SU-DHL-6 (cell line): ENCODE data around the gene NRAP.

Source experiments
- H2AFZ ChIP-seq: fragments of 200-600 bp; sonication (generic); 2 replicates; pipeline ENCODE4 v1.6.1; 2014; ENCODE audit warnings: low read depth, mild to moderate bottlenecking, moderate library complexity, mixed read lengths, antibody characterized with exemption, low read length; ENCODE audit not compliant: severe bottlenecking
- H3F3A ChIP-seq: fragments of 200-600 bp; shearing (Covaris generic); 2 replicates; pipeline ENCODE4 v1.6.0; 2016; ENCODE audit warnings: antibody characterized with exemption, mild to moderate bottlenecking; ENCODE audit not compliant: insufficient read depth
- H3K27ac ChIP-seq: fragments of 200-600 bp; sonication (generic); 2 replicates; pipeline ENCODE4 v1.5.1; 2016; ENCODE audit warnings: low read depth, mild to moderate bottlenecking, low read length, moderate library complexity, mixed read lengths
- H3K27me3 ChIP-seq: fragments of 200-600 bp; sonication (generic), shearing (Covaris generic); 2 replicates; pipeline ENCODE4 v1.6.0; 2014; ENCODE audit warnings: mild to moderate bottlenecking, low read length
- H3K36me3 ChIP-seq: fragments of 200-600 bp; sonication (generic); 2 replicates; pipeline ENCODE4 v1.6.1; 2014; ENCODE audit warnings: mild to moderate bottlenecking, low read length, mixed read lengths
- H3K4me2 ChIP-seq: fragments of 300-600, 200-600 bp; shearing (Covaris generic), sonication (generic); 2 replicates; pipeline ENCODE4 v1.6.0; 2014; ENCODE audit warnings: low read length, low read depth, mild to moderate bottlenecking; ENCODE audit not compliant: poor library complexity, severe bottlenecking
- H3K4me3 ChIP-seq: fragments of 200-600 bp; sonication (generic); 2 replicates; pipeline ENCODE4 v1.5.1; 2014; ENCODE audit warnings: antibody characterized with exemption, low read length, mild to moderate bottlenecking, mixed read lengths; ENCODE audit not compliant: insufficient read depth, poor library complexity, severe bottlenecking
- H3K79me2 ChIP-seq: fragments of 200-600 bp; sonication (generic); 2 replicates; pipeline ENCODE4 v1.6.1; 2014; ENCODE audit warnings: mild to moderate bottlenecking, low read length, moderate library complexity; ENCODE audit not compliant: insufficient read depth
- H3K9ac ChIP-seq: fragments of 200-600 bp; sonication (generic); 2 replicates; pipeline ENCODE4 v1.7.0; 2014; ENCODE audit warnings: mild to moderate bottlenecking, low read length
- H3K9me2 ChIP-seq: fragments of 200-600 bp; sonication (generic); replicated peaks from 2 replicates; pipeline ENCODE4 v1.6.1; 2014; ENCODE audit warnings: low read length; ENCODE audit not compliant: insufficient read depth
- H3K9me3 ChIP-seq: fragments of 200-600 bp; sonication (generic); 2 replicates; pipeline ENCODE4 v1.6.1; 2014; ENCODE audit warnings: low read length, mixed read lengths; ENCODE audit not compliant: insufficient read depth
- H4K20me1 ChIP-seq: fragments of 200-600 bp; sonication (generic); 2 replicates; pipeline ENCODE4 v1.6.1; 2014; ENCODE audit warnings: low read depth, mild to moderate bottlenecking, antibody characterized with exemption, low read length, moderate library complexity, mixed read lengths
- EZH2phosphoT487 ChIP-seq: fragments of 200-600 bp; sonication (generic), shearing (Covaris generic); conservative IDR thresholded peaks from 2 replicates; pipeline ENCODE4 v1.6.1; 2018; ENCODE audit warnings: mild to moderate bottlenecking, antibody characterized with exemption, low read length, moderate library complexity, mixed read lengths
- TF ChIP-seq, protein P1 (sequence below): fragments of 200-600 bp; sonication (generic); IDR thresholded peaks from one replicate; pipeline ENCODE4 v1.5.1; 2017; ENCODE audit warnings: antibody characterized with exemption, mild to moderate bottlenecking, low read length, moderate library complexity; ENCODE audit not compliant: insufficient read depth, poor library complexity, severe bottlenecking

The NRAP gene

DNA sequence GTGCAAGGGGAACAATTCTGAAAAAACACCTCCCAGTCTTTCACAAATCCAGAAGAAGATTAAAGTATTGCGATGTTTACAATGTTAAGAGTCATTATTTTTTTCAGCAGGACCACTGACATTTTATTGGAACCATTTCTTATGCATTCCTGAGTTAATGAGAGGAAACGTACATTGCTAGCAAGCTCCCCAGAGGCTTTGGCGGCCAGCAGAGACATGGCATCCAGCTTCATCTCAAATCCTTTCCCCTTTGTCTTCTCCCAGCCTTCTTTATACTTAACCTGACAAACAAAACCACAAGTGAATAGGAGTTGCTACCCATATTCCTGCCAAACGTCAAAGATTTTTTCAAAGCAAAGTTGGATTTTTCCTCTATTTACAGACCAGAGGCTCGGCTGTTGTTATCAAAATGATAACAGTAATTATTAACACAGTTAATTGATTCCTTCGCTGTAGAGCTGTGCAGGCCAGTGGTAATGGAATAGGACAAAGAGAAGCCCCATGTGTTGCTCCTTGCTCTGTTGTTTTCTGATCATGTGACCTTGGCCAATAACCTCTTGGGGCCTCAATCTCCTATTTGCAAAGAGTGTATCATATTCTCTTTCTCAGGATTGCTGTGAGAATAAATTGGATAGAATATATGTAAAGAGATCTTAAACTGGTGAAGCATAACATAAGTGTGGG, 32.0 kb downstream of the NRAP start:
- TF ChIP-seq, protein P1, sequence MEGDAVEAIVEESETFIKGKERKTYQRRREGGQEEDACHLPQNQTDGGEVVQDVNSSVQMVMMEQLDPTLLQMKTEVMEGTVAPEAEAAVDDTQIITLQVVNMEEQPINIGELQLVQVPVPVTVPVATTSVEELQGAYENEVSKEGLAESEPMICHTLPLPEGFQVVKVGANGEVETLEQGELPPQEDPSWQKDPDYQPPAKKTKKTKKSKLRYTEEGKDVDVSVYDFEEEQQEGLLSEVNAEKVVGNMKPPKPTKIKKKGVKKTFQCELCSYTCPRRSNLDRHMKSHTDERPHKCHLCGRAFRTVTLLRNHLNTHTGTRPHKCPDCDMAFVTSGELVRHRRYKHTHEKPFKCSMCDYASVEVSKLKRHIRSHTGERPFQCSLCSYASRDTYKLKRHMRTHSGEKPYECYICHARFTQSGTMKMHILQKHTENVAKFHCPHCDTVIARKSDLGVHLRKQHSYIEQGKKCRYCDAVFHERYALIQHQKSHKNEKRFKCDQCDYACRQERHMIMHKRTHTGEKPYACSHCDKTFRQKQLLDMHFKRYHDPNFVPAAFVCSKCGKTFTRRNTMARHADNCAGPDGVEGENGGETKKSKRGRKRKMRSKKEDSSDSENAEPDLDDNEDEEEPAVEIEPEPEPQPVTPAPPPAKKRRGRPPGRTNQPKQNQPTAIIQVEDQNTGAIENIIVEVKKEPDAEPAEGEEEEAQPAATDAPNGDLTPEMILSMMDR = no peak
- TF ChIP-seq EZH2phosphoT487 = no peak
- no peaks in the 10 kb centered on the region for H3K9me2 ChIP-seq

DNA sequence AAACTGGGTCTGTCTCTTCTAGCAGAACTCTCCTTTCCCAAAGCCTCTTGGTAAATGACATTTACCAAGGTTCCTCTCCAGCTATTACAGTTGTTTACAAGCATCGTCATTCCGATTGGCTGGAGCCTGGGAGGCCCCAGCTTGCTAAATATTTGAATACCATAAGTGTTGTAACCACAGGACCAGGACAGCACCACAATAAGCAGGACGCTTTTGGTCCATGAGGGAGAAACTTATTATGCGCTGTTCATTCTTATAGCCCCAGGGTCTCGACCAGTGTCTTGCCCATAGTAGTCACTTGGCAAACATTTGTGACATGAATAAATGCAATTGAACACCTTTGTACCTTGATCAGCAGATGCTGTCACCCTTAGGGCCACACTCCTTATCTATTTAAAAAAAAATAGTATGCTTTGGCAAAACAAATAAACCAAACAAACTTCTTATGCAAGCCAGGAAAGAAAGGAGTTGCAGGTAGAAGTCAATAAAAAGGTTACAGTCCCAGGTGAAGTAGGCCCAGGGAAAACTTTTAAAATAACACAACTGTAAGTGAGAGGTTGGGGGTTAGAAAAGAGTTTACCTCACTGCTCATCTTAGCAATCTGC, 32.8 kb downstream of the NRAP start:
- Histone ChIP-seq H3K27ac (no peak overlapping the region), H4K20me1 (no peaks in the 10 kb centered on the region), H2AFZ (no peak overlapping the region), H3K9me3 (no peaks in the 10 kb centered on the region), H3K79me2 (no peaks in the 10 kb centered on the region), H3K36me3 (no peaks in the 10 kb centered on the region), H3K4me3 (no peak overlapping the region), H3F3A (no peaks in the 10 kb centered on the region), H3K4me2 (no peak overlapping the region), H3K9ac (no peak overlapping the region), H3K27me3 (no peaks in the 10 kb centered on the region), H3K9me2 (no peaks in the 10 kb centered on the region)
- TF ChIP-seq, protein P1 = no peak
- TF ChIP-seq EZH2phosphoT487 = no peak

More for the DNA sequence above, 32.0 kb downstream of the NRAP start:
- no peaks in the 10 kb centered on the region for H3K36me3 ChIP-seq
- H3K4me3 ChIP-seq = no peak overlapping the region
- H3K9ac ChIP-seq = no peak overlapping the region
- H3K27me3 ChIP-seq = no peaks in the 10 kb centered on the region
- H3K79me2 ChIP-seq = no peaks in the 10 kb centered on the region
- no peaks in the 10 kb centered on the region for H3F3A ChIP-seq
- no peak overlapping the region for H2AFZ ChIP-seq
- no peaks in the 10 kb centered on the region for H3K9me3 ChIP-seq
- H3K4me2 ChIP-seq = no peak overlapping the region
- H3K27ac ChIP-seq = no peak overlapping the region
- no peaks in the 10 kb centered on the region for H4K20me1 ChIP-seq

DNA sequence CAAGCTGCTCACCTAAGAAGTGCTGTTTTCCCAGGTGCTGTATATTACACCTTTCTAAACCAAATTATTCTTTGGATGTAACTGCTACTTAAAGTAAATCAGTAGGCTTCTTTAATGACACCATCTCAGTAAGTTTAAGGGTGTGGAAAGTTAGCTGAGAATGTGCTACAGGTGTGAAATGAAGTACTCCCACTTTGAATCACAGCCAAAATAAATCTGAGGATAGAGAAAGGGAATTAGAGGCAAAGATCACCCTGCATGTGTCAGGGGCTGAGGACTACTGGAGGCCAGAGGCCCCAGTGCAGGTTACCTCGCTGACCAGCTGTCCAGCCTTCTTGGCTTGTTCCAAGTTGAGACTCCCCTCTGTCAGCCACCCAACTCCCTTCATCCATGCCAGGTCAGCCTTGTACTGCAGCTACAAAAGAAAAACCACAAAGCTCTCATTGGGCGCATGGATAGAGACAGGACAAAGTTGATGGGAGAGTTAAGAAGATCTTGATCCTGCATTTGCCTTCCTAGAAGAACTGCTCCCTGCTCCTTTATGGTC, 35.2 kb downstream of the NRAP start:
- Histone ChIP-seq H3K4me3 (no peak overlapping the region), H3K9ac (no peak overlapping the region), H3F3A (no peaks in the 10 kb centered on the region), H3K9me2 (no peaks in the 10 kb centered on the region), H3K27ac (no peak overlapping the region), H3K4me2 (no peak overlapping the region), H4K20me1 (no peaks in the 10 kb centered on the region), H3K79me2 (no peaks in the 10 kb centered on the region), H2AFZ (no peak overlapping the region), H3K36me3 (no peaks in the 10 kb centered on the region), H3K9me3 (no peaks in the 10 kb centered on the region), H3K27me3 (no peaks in the 10 kb centered on the region)
- no peak for TF ChIP-seq EZH2phosphoT487
- TF ChIP-seq, protein P1 = no peak
